H1 (cell line): ENCODE results near the gene ARGLU1. TPM values are rescaled to one million over a fixed set of nuclear protein-coding genes. Genes with fewer than 3 reads are reported as not detected.

Source experiments
- CTCF ChIA-PET: fragments of 300-600 bp; sonication (Branson Sonifier 250); formaldehyde crosslinking; loops from one replicate; lab custom pipeline; 2021; ENCODE audit not compliant: partially characterized antibody; lab: Charles Lee
- POLR2A ChIA-PET: fragments of 300-600 bp; sonication (Branson Sonifier 250); formaldehyde crosslinking; loops from one replicate; lab custom pipeline; 2021; ENCODE audit warnings: inconsistent platforms; ENCODE audit not compliant: partially characterized antibody; lab: Charles Lee
- DNase-seq, 2 experiments: peaks; one replicate each; pipeline versions ENCODE4 v3.0.0 to v3.0.0-alpha.2; 2010 to 2022; ENCODE audit warnings: low spot score in 2 of 2, low read depth in 1 of 2, mixed read lengths in 1 of 2
- FAIRE-seq: peaks from 2 replicates; lab custom pipeline; 2011; peaks lifted over from hg19 to GRCh38; lab: Jason Lieb, UNC
- H2AFZ ChIP-seq: 2 replicates; pipeline ENCODE4 v1.8.1; 2012; ENCODE audit warnings: low read length, inconsistent platforms
- H2AK5ac ChIP-seq: 2 replicates; pipeline ENCODE4 v1.6.1; 2013; ENCODE audit warnings: low read depth, low read length
- H2BK120ac ChIP-seq: replicated peaks from 2 replicates; pipeline ENCODE3; 2013; ENCODE audit warnings: low read depth, low read length, inconsistent platforms
- H2BK12ac ChIP-seq: 2 replicates; pipeline ENCODE4 v1.6.1; 2013; ENCODE audit warnings: low read depth, low read length
- H2BK15ac ChIP-seq: 2 replicates; pipeline ENCODE4 v1.6.1; 2013; ENCODE audit warnings: low read length
- H2BK20ac ChIP-seq: 2 replicates; pipeline ENCODE4 v1.6.1; 2013; ENCODE audit warnings: low read length
- H2BK5ac ChIP-seq: 2 replicates; pipeline ENCODE4 v1.6.1; 2013; ENCODE audit warnings: low read depth, low read length
- H3K14ac ChIP-seq: 2 replicates; pipeline ENCODE4 v1.6.1; 2013; ENCODE audit warnings: inconsistent platforms; ENCODE audit not compliant: insufficient read length
- H3K18ac ChIP-seq: 2 replicates; pipeline ENCODE4 v1.6.1; 2013; ENCODE audit warnings: low read length; ENCODE audit errors: extremely low read depth
- H3K23ac ChIP-seq: 2 replicates; pipeline ENCODE4 v1.6.1; 2013; ENCODE audit warnings: inconsistent platforms; ENCODE audit not compliant: insufficient read length
- H3K23me2 ChIP-seq: 2 replicates; pipeline ENCODE4 v1.6.1; 2013; ENCODE audit warnings: low read depth, low read length
- H3K27ac ChIP-seq: 2 replicates; pipeline ENCODE4 v1.6.1; 2011; ENCODE audit warnings: low read depth, low read length, inconsistent platforms
- H3K27me3 ChIP-seq, 4 experiments: replicated peaks in 1 of 4; 1 replicate in 1 of 4; 2 replicates in 3 of 4; pipeline versions ENCODE4 v1.6.1 to v1.8.1; 2011 to 2013; ENCODE audit warnings: low read length in 3 of 4, mild to moderate bottlenecking in 3 of 4, inconsistent platforms in 2 of 4, mixed read lengths in 2 of 4, moderate library complexity in 1 of 4; ENCODE audit not compliant: control insufficient read depth in 3 of 4, insufficient read depth in 3 of 4; ENCODE audit errors: extremely low read depth in 1 of 4
- H3K36me3 ChIP-seq, 4 experiments: 2 replicates each; pipeline versions ENCODE4 v1.6.1 to v1.8.1; 2011 to 2013; ENCODE audit warnings: mild to moderate bottlenecking in 4 of 4, low read length in 3 of 4, moderate library complexity in 2 of 4, control low read depth in 1 of 4, inconsistent platforms in 1 of 4; ENCODE audit not compliant: insufficient read depth in 4 of 4, control insufficient read depth in 2 of 4
- H3K4ac ChIP-seq: replicated peaks from 2 replicates; pipeline ENCODE3; 2013; ENCODE audit warnings: low read length, low read depth, mixed read lengths, inconsistent platforms; ENCODE audit not compliant: insufficient read length
- H3K4me1 ChIP-seq, 4 experiments: replicated peaks in 1 of 4; 1 replicate in 1 of 4; 2 replicates in 3 of 4; pipeline versions ENCODE4 v1.6.1 to v1.8.1; 2011 to 2013; ENCODE audit warnings: low read length in 3 of 4, inconsistent platforms in 2 of 4, mixed read lengths in 1 of 4; ENCODE audit not compliant: insufficient read depth in 4 of 4, control insufficient read depth in 3 of 4
- H3K4me2 ChIP-seq, 2 experiments: 2 replicates each; pipeline versions ENCODE4 v1.6.1 to v1.8.1; 2011 to 2013; ENCODE audit warnings: low read depth in 2 of 2, low read length in 2 of 2, control low read depth in 1 of 2, inconsistent platforms in 1 of 2, mild to moderate bottlenecking in 1 of 2; ENCODE audit not compliant: insufficient read depth in 1 of 2
- H3K4me3 ChIP-seq, 4 experiments: fragments of 200-600, 300-600 bp in 1 of 4; sonication (generic), shearing (Covaris generic), sonication (Bioruptor Twin) in 1 of 4; 2 replicates each; pipeline versions ENCODE4 v1.5.1 to v1.8.1; 2011 to 2016; ENCODE audit warnings: low read length in 4 of 4, low read depth in 3 of 4, control low read depth in 2 of 4, inconsistent platforms in 2 of 4, mild to moderate bottlenecking in 2 of 4, mixed read lengths in 1 of 4, moderate library complexity in 1 of 4; ENCODE audit not compliant: insufficient read depth in 2 of 4; ENCODE audit errors: extremely low read depth in 1 of 4
- H3K56ac ChIP-seq: replicated peaks from 2 replicates; pipeline ENCODE3; 2013; ENCODE audit warnings: low read depth, mild to moderate bottlenecking, mixed read lengths, low read length, inconsistent platforms; ENCODE audit not compliant: insufficient read length
- H3K79me1 ChIP-seq: 2 replicates; pipeline ENCODE4 v1.6.1; 2013; ENCODE audit warnings: low read depth, low read length, control low read depth
- H3K79me2 ChIP-seq, 2 experiments: 2 replicates each; pipeline versions ENCODE4 v1.6.1 to v1.8.1; 2012 to 2013; ENCODE audit warnings: low read length in 2 of 2, mild to moderate bottlenecking in 2 of 2, inconsistent platforms in 1 of 2; ENCODE audit not compliant: insufficient read depth in 2 of 2, control insufficient read depth in 1 of 2
- H3K9ac ChIP-seq, 4 experiments: replicated peaks in 1 of 4; 1 replicate in 1 of 4; 2 replicates in 3 of 4; pipeline versions ENCODE4 v1.6.1 to v1.8.1; 2011 to 2013; ENCODE audit warnings: low read depth in 3 of 4, low read length in 3 of 4, control low read depth in 2 of 4, mild to moderate bottlenecking in 2 of 4, moderate library complexity in 2 of 4, inconsistent platforms in 1 of 4; ENCODE audit errors: extremely low read depth in 1 of 4
- H3K9me3 ChIP-seq, 2 experiments: 2 replicates each; pipeline versions ENCODE4 v1.6.1 to v1.8.1; 2012 to 2013; ENCODE audit warnings: mild to moderate bottlenecking in 2 of 2, moderate library complexity in 2 of 2, control low read depth in 1 of 2, inconsistent platforms in 1 of 2, low read depth in 1 of 2, low read length in 1 of 2, mixed read lengths in 1 of 2; ENCODE audit not compliant: insufficient read depth in 2 of 2
- H4K20me1 ChIP-seq, 2 experiments: replicated peaks in 1 of 2; 2 replicates each; pipeline versions ENCODE3 to v1.8.1; 2011 to 2013; ENCODE audit warnings: inconsistent platforms in 2 of 2, low read length in 2 of 2, mild to moderate bottlenecking in 1 of 2; ENCODE audit not compliant: insufficient read depth in 2 of 2, control insufficient read depth in 1 of 2
- H4K5ac ChIP-seq: 2 replicates; pipeline ENCODE4 v1.6.1; 2013; ENCODE audit warnings: low read length, low read depth, mixed read lengths, inconsistent platforms; ENCODE audit not compliant: insufficient read length
- H4K8ac ChIP-seq: 2 replicates; pipeline ENCODE4 v1.8.0; 2013; ENCODE audit warnings: mild to moderate bottlenecking, moderate library complexity, low read length, inconsistent platforms; ENCODE audit not compliant: insufficient read depth; ENCODE audit errors: extremely low read depth
- H4K91ac ChIP-seq: replicated peaks from 2 replicates; pipeline ENCODE3; 2013; ENCODE audit warnings: low read length, mixed read lengths, inconsistent platforms; ENCODE audit not compliant: insufficient read length
- BACH1 ChIP-seq: IDR thresholded peaks from 2 replicates; pipeline ENCODE4 v1.6.1; 2012; ENCODE audit warnings: low read length, improper control_type of control experiment
- CBX5 ChIP-seq: fragments of 300-800, 300-1000 bp; sonication (generic); IDR thresholded peaks from 2 replicates; pipeline ENCODE4 v1.7.1; 2016; ENCODE audit warnings: antibody characterized with exemption, low read length, low read depth
- CEBPB ChIP-seq: IDR thresholded peaks from 2 replicates; pipeline ENCODE4 v1.6.1; 2012; ENCODE audit warnings: low read depth, low read length
- CHD1 ChIP-seq: IDR thresholded peaks from 2 replicates; pipeline ENCODE4 v1.6.1; 2012; ENCODE audit warnings: low read depth, low read length, improper control_type of control experiment
- EGR1 ChIP-seq: IDR thresholded peaks from 2 replicates; pipeline ENCODE4 v1.6.1; 2011; ENCODE audit warnings: low read depth, low read length, borderline replicate concordance
- EZH2 ChIP-seq: fragments of 200-600 bp; sonication (generic); IDR thresholded peaks from 2 replicates; pipeline ENCODE4 v1.7.1; 2012; ENCODE audit warnings: low read depth, mild to moderate bottlenecking, moderate library complexity, low read length, inconsistent platforms; ENCODE audit not compliant: severe bottlenecking
- GTF2F1 ChIP-seq: IDR thresholded peaks from 2 replicates; pipeline ENCODE4 v1.6.1; 2012; ENCODE audit warnings: low read depth, low read length, improper control_type of control experiment, borderline replicate concordance
- KDM1A ChIP-seq: fragments of 200-600, 300-600 bp; sonication (generic); IDR thresholded peaks from 2 replicates; pipeline ENCODE4 v1.7.1; 2016; ENCODE audit warnings: mild to moderate bottlenecking, low read length, borderline replicate concordance
- PHF8 ChIP-seq: fragments of 200-600 bp; sonication (generic); conservative IDR thresholded peaks from 2 replicates; pipeline ENCODE4 v1.7.1; 2012; ENCODE audit warnings: low read depth, mild to moderate bottlenecking, inconsistent platforms, low read length, moderate library complexity
- POLR2A ChIP-seq, 2 experiments: IDR thresholded peaks; 1 replicate in 1 of 2; 2 replicates in 1 of 2; pipeline ENCODE4 v1.6.1; 2011; ENCODE audit warnings: low read depth in 2 of 2, low read length in 2 of 2, mild to moderate bottlenecking in 2 of 2; ENCODE audit errors: control extremely low read depth in 1 of 2
- POLR2AphosphoS5 ChIP-seq: IDR thresholded peaks from 2 replicates; pipeline ENCODE4 v1.6.1; 2011; ENCODE audit warnings: low read depth, low read length
- POU5F1 ChIP-seq: IDR thresholded peaks from 2 replicates; pipeline ENCODE4 v1.6.1; 2011; ENCODE audit warnings: low read depth, mild to moderate bottlenecking, low read length, moderate library complexity
- RXRA ChIP-seq: IDR thresholded peaks from 2 replicates; pipeline ENCODE4 v1.6.1; 2011; ENCODE audit warnings: low read depth, mild to moderate bottlenecking, low read length, moderate library complexity; ENCODE audit not compliant: insufficient read depth
- ZNF274 ChIP-seq: IDR thresholded peaks from 2 replicates; pipeline ENCODE4 v1.7.0; 2012; ENCODE audit warnings: low read length, borderline replicate concordance; ENCODE audit errors: extremely low read depth
- WGBS, 2 experiments: shearing (Covaris generic) in 1 of 2; methylation state at CpG; one replicate each; pipeline versions ENCODE4 v1.1.6 to v1.1.7; 2013 to 2015; ENCODE audit warnings: low lambda C conversion rate in 2 of 2, mixed read lengths in 2 of 2, inconsistent platforms in 1 of 2, low coverage in 1 of 2, missing lambda C conversion rate in 1 of 2; ENCODE audit not compliant: insufficient replicate concordance in 2 of 2, insufficient coverage in 1 of 2, insufficient read length in 1 of 2; ENCODE audit errors: extremely low coverage in 1 of 2, missing lambda C conversion rate in 1 of 2; 5-methylcytosine and 5-hydroxymethylcytosine counted together
- polyA plus RNA-seq, 7 experiments: library from polyadenylated mRNA; depleted of rRNA in 3 of 7; stranded (reverse) in 5 of 7; unstranded in 2 of 7; fragments of >200 nt in 5 of 7; fragments of 200-250 nt in 2 of 7; gene quantifications; 1 replicate in 5 of 7; 2 replicates in 1 of 7; 4 replicates in 1 of 7; pipeline versions ENCODE4 v1.2.1 to v1.2.3, GENCODE V29; 2011 to 2013; ENCODE audit warnings: missing spikeins in 2 of 7, mixed read lengths in 2 of 7
- total RNA-seq: library from RNA; stranded (reverse); fragmentation: NEBNext Ultra II Directional; extraction: Animal tissue kit (Norgen Biotek cat#: 25700); gene quantifications from 2 replicates; pipeline ENCODE4 v1.2.1, GENCODE V29; 2021

The ARGLU1 gene
- total and polyA plus RNA-seq, 2 of the 8 experiments (the other 6 are each of a cell fraction or from before 2014, with no cell fraction given) = 47.8 to 84.9 TPM

DNA sequence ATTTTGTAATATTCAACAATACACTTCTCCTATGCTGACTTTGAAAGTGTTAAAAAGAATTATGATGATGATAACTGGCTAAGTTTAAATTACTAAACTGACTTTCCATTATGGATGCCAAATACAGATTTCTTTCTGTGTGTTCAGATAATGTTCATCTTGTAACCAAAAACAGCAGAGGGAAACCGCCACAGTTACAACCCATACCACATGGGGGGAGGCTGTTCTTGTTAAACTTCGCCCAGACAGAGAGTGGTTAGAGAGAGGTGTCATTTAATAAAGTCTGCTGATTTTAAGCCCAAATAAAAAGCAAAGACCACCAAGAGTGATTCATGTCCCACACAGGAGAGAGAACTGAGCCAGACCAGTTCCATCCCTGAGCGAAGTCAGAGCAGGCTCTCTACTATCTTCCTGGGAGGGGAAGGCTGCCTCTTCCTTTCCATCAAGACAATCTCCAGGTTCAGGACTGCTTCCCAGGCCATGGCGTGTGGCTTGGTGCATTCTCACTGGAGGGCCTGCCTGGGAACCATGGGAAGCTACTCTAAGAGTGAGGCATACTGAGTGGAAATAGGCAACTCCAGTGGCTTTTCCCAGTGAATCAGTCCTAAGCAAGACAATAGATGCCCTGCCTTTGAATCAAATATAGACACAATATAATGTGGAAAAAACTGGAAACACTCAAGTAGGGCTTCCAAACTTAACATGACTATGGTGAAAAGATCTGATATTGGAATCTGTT lies 50.7 kb downstream of the ARGLU1 start:
- Histone ChIP-seq H3K4me2 (no peak overlapping the region), H3K27me3 (no peaks in the 10 kb centered on the region), H3K79me1 (no peaks in the 10 kb centered on the region), H3K79me2 (peaks cover 0 to 60% of the 10 kb centered on the region in 2 experiments; a peak in 2 of 4 replicates), H2BK5ac (no peak overlapping the region), H2AFZ (no peak overlapping the region), H3K56ac (no peak overlapping the region), H2BK20ac (no peak overlapping the region), H2BK15ac (no peak overlapping the region), H3K27ac (no peak overlapping the region), H4K91ac (no peak overlapping the region), H3K14ac (no peak overlapping the region), H3K36me3 (no peaks in the 10 kb centered on the region), H2BK120ac (no peak overlapping the region), H3K18ac (no peak overlapping the region), H4K20me1 (peaks cover 0 to 1% of the 10 kb centered on the region in 2 experiments), H3K4me1 (peaks cover 3 to 27% (median 12%) of the 10 kb centered on the region in 4 experiments; a peak in 5 of 7 replicates), H2AK5ac (no peak overlapping the region), H3K4ac (no peak overlapping the region), H3K9me3 (no peaks in the 10 kb centered on the region), H3K23me2 (no peaks in the 10 kb centered on the region), H3K4me3 (no peak overlapping the region), H4K8ac (no peak overlapping the region), H4K5ac (no peak overlapping the region), H3K9ac (no peak overlapping the region), H2BK12ac (no peak overlapping the region), H3K23ac (no peak overlapping the region)
- WGBS, 2 experiments = 84% methylated on average over 4 of the region's 4 CpGs; no CpG with 5 or more reads in 1 of the 2 experiments
- POLR2A ChIA-PET = no interaction called here
- CTCF ChIA-PET = interaction anchor here (1.1 to 1.6 kb wide), 2 partner anchors 432 to 1107 kb away, joined by 3 read pairs; no protein-coding TSS in a partner anchor
- FAIRE-seq (no peak), DNase-seq (no peak)
- TF ChIP-seq POU5F1 = no peak
- TF ChIP-seq KDM1A = no peak
- no peak for TF ChIP-seq BACH1
- TF ChIP-seq RXRA = no peak
- no peak for TF ChIP-seq PHF8
- no peak for TF ChIP-seq EZH2
- TF ChIP-seq POLR2AphosphoS5 = no peak
- no peak for TF ChIP-seq CHD1
- TF ChIP-seq GTF2F1 = no peak
- TF ChIP-seq POLR2A (IDR thresholded peaks at IDR 0.05; ENCODE audit: control extremely low read depth in 1 of 2, low read depth in 2 of 2, low read length in 2 of 2) = no peak
- TF ChIP-seq CEBPB = no peak
- no peak for TF ChIP-seq CBX5
- TF ChIP-seq ZNF274 = no peak
- TF ChIP-seq EGR1 = no peak
